ENCODE measurements around the gene TYRP1.

Gene TYRP1

GRCh38 chr9:12719431-12719830, 26.2 kb downstream of the TYRP1 start:
- Histone ChIP-seq H3K36me3 (ENCODE audit: control insufficient read depth, low read length) (no peaks in the 10 kb centered on the region), H3K4me1 (ENCODE audit: control insufficient read depth, low read length) (no peaks in the 10 kb centered on the region), H4K20me1 (ENCODE audit: control insufficient read depth, insufficient read depth, low read depth, low read length) (no peaks in the 10 kb centered on the region), H3K9me3 (ENCODE audit: control insufficient read depth, insufficient read depth, low read length) (no peaks in the 10 kb centered on the region), H3K9me2 (replicated peaks; ENCODE audit: control insufficient read depth, low read length) (no peaks in the 10 kb centered on the region), H3K4me3 (ENCODE audit: low read length) (no peak overlapping the region), H3F3A (ENCODE audit: control insufficient read depth, insufficient read depth) (no peaks in the 10 kb centered on the region), H3K4me2 (ENCODE audit: low read length) (no peak overlapping the region), H3K27me3 (ENCODE audit: control insufficient read depth, low read length) (no peaks in the 10 kb centered on the region), H3K27ac (ENCODE audit: low read depth, low read length) (no peak overlapping the region), H3K79me2 (ENCODE audit: control insufficient read depth, low read length) (no peaks in the 10 kb centered on the region)
- peak; percentile 39 for TF ChIP-seq CTCF (IDR thresholded peaks at IDR 0.05; ENCODE audit: low read depth, low read length, poor library complexity, severe bottlenecking)
- TF ChIP-seq EZH2phosphoT487 (IDR thresholded peaks at IDR 0.05; ENCODE audit: borderline replicate concordance, low read length) = no peak

DNA sequence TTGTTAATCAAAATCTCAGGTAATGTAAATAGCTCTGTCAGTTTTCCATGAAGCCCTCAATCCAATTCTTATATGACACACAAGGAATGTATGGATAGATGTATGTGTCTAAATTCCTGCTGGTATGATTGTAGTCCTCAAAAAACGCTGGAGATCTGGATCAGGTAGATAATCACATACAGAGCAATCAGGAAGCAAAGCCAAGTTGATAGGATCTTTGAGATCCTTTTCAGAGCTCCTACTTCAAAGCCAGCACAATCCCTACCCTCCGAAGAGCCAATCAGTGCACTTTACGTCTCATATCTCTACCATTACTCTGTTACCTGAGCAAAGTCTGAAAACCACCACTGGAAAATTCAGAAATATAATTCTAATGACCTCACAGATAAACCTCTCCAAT, 27.4 kb downstream of the TYRP1 start:
- no peaks in the 10 kb centered on the region for H4K20me1 ChIP-seq (ENCODE audit: control insufficient read depth, insufficient read depth, low read depth, low read length)
- no peaks in the 10 kb centered on the region for H3F3A ChIP-seq (ENCODE audit: control insufficient read depth, insufficient read depth)
- H3K4me3 ChIP-seq (ENCODE audit: low read length) = no peak overlapping the region
- no peaks in the 10 kb centered on the region for H3K27me3 ChIP-seq (ENCODE audit: control insufficient read depth, low read length)
- H3K27ac ChIP-seq (ENCODE audit: low read depth, low read length) = no peak overlapping the region
- H3K79me2 ChIP-seq (ENCODE audit: control insufficient read depth, low read length) = no peaks in the 10 kb centered on the region
- H3K4me1 ChIP-seq (ENCODE audit: control insufficient read depth, low read length) = no peaks in the 10 kb centered on the region
- no peaks in the 10 kb centered on the region for H3K9me3 ChIP-seq (ENCODE audit: control insufficient read depth, insufficient read depth, low read length)
- H3K9me2 ChIP-seq (replicated peaks; ENCODE audit: control insufficient read depth, low read length) = no peaks in the 10 kb centered on the region
- no peak overlapping the region for H3K4me2 ChIP-seq (ENCODE audit: low read length)
- TF ChIP-seq CTCF (IDR thresholded peaks at IDR 0.05; ENCODE audit: low read depth, low read length, poor library complexity, severe bottlenecking) (no peak), EZH2phosphoT487 (IDR thresholded peaks at IDR 0.05; ENCODE audit: borderline replicate concordance, low read length) (no peak)
- H3K36me3 ChIP-seq (ENCODE audit: control insufficient read depth, low read length) = no peaks in the 10 kb centered on the region

- no peaks in the 10 kb centered on the region for H4K20me1 ChIP-seq (ENCODE audit: control insufficient read depth, insufficient read depth, low read depth, low read length)
These were observed 28.9 kb downstream of the TYRP1 start for GRCh38 chr9:12722131-12722530.

More at GRCh38 chr9:12722131-12722530, 28.9 kb downstream of the TYRP1 start:
- H3K9me3 ChIP-seq (ENCODE audit: control insufficient read depth, insufficient read depth, low read length) = no peaks in the 10 kb centered on the region
- H3K4me2 ChIP-seq (ENCODE audit: low read length) = no peak overlapping the region
- H3F3A ChIP-seq (ENCODE audit: control insufficient read depth, insufficient read depth) = no peaks in the 10 kb centered on the region
- no peak overlapping the region for H3K27ac ChIP-seq (ENCODE audit: low read depth, low read length)
- H3K4me3 ChIP-seq (ENCODE audit: low read length) = no peak overlapping the region
- no peaks in the 10 kb centered on the region for H3K36me3 ChIP-seq (ENCODE audit: control insufficient read depth, low read length)
- H3K9me2 ChIP-seq (replicated peaks; ENCODE audit: control insufficient read depth, low read length) = no peaks in the 10 kb centered on the region
- H3K79me2 ChIP-seq (ENCODE audit: control insufficient read depth, low read length) = no peaks in the 10 kb centered on the region
- TF ChIP-seq CTCF (IDR thresholded peaks at IDR 0.05; ENCODE audit: low read depth, low read length, poor library complexity, severe bottlenecking) (no peak), EZH2phosphoT487 (IDR thresholded peaks at IDR 0.05; ENCODE audit: borderline replicate concordance, low read length) (no peak)
- H3K27me3 ChIP-seq (ENCODE audit: control insufficient read depth, low read length) = no peaks in the 10 kb centered on the region
- no peaks in the 10 kb centered on the region for H3K4me1 ChIP-seq (ENCODE audit: control insufficient read depth, low read length)
